SK-N-SH (cell line): ENCODE data around the gene PLOD2. TPM values are rescaled to one million over a fixed set of nuclear protein-coding genes. Genes with fewer than 3 reads are reported as not detected.

Source experiments
- CTCF ChIA-PET: fragments of 300-600, 350-600 bp; formaldehyde crosslinking; extraction: SDS; loops from one replicate; lab custom pipeline; 2021; lab: Yijun Ruan, JAX
- POLR2A ChIA-PET: fragments of 350-600 bp; sonication (Branson Sonifier 250); formaldehyde crosslinking; extraction: SDS; loops from one replicate; lab custom pipeline; 2020; ENCODE audit warnings: antibody characterized with exemption, inconsistent platforms; lab: Yijun Ruan, JAX
- DNase-seq: peaks from one replicate; pipeline ENCODE4 v3.0.0; 2012
- H2AFZ ChIP-seq: fragments of 200-600 bp; sonication (generic); 2 replicates; pipeline ENCODE4 v1.8.1; 2016; ENCODE audit warnings: antibody characterized with exemption, mild to moderate bottlenecking, low read depth
- H3F3A ChIP-seq: fragments of 200-600 bp; sonication (generic); replicated peaks from 2 replicates; pipeline ENCODE3; 2016; ENCODE audit warnings: antibody characterized with exemption, mild to moderate bottlenecking; ENCODE audit not compliant: insufficient read depth
- H3K27ac ChIP-seq, 2 experiments: fragments of 200-500 bp in 1 of 2; fragments of 200-600 bp in 1 of 2; sonication (Bioruptor generic) in 1 of 2; sonication (generic), shearing (Covaris generic) in 1 of 2; 2 replicates each; pipeline versions ENCODE4 v1.5.1 to v1.6.1; 2014 to 2016; ENCODE audit warnings: low read depth in 2 of 2, inconsistent platforms in 1 of 2, low read length in 1 of 2, mild to moderate bottlenecking in 1 of 2, mixed read lengths in 1 of 2
- H3K27me3 ChIP-seq: fragments of 200-600 bp; sonication (generic), shearing (Covaris generic); 2 replicates; pipeline ENCODE4 v1.6.1; 2016; ENCODE audit warnings: mixed run types; ENCODE audit not compliant: insufficient read depth
- H3K36me3 ChIP-seq, 2 experiments: fragments of 200-500 bp in 1 of 2; fragments of 200-600 bp in 1 of 2; sonication (Bioruptor generic) in 1 of 2; sonication (generic) in 1 of 2; replicated peaks in 1 of 2; 2 replicates each; pipeline versions ENCODE3 to v1.5.1; 2014 to 2016; ENCODE audit warnings: low read length in 1 of 2, mild to moderate bottlenecking in 1 of 2; ENCODE audit not compliant: insufficient read depth in 2 of 2, control insufficient read depth in 1 of 2
- H3K4me1 ChIP-seq, 2 experiments: fragments of 200-500 bp in 1 of 2; fragments of 200-600 bp in 1 of 2; sonication (Bioruptor generic) in 1 of 2; sonication (generic), shearing (Covaris generic) in 1 of 2; 2 replicates each; pipeline versions ENCODE4 v1.5.1 to v1.6.1; 2014 to 2016; ENCODE audit warnings: low read depth in 1 of 2, low read length in 1 of 2, mixed run types in 1 of 2; ENCODE audit not compliant: insufficient read depth in 2 of 2, control insufficient read depth in 1 of 2
- H3K4me2 ChIP-seq: fragments of 200-600 bp; sonication (generic), shearing (Covaris generic); 2 replicates; pipeline ENCODE4 v1.6.1; 2017; ENCODE audit warnings: mixed run types
- H3K4me3 ChIP-seq, 2 experiments: fragments of 200-500 bp in 1 of 2; fragments of 200-600 bp in 1 of 2; sonication (Bioruptor generic) in 1 of 2; sonication (generic), shearing (Covaris generic) in 1 of 2; 2 replicates each; pipeline versions ENCODE4 v1.5.1 to v1.8.1; 2014 to 2016; ENCODE audit warnings: low read depth in 2 of 2, inconsistent platforms in 1 of 2, low read length in 1 of 2, mild to moderate bottlenecking in 1 of 2, mixed read lengths in 1 of 2, moderate library complexity in 1 of 2
- H3K79me2 ChIP-seq: fragments of 200-600 bp; sonication (generic); 2 replicates; pipeline ENCODE4 v1.8.1; 2017; ENCODE audit warnings: mild to moderate bottlenecking; ENCODE audit not compliant: insufficient read depth
- H3K9ac ChIP-seq: fragments of 200-600 bp; sonication (generic); 2 replicates; pipeline ENCODE4 v1.6.1; 2017; ENCODE audit warnings: mixed run types
- H3K9me2 ChIP-seq: fragments of 200-600 bp; sonication (generic); 2 replicates; pipeline ENCODE4 v1.6.1; 2017; ENCODE audit warnings: mixed run types
- H3K9me3 ChIP-seq: fragments of 200-600 bp; sonication (generic); 2 replicates; pipeline ENCODE4 v1.6.1; 2017; ENCODE audit warnings: mixed run types, mild to moderate bottlenecking, moderate library complexity
- H4K20me1 ChIP-seq: fragments of 200-600 bp; sonication (generic); 2 replicates; pipeline ENCODE4 v1.6.1; 2017; ENCODE audit warnings: mild to moderate bottlenecking, mixed run types; ENCODE audit not compliant: insufficient read depth
- EP300 ChIP-seq, 2 experiments: IDR thresholded peaks; 2 replicates each; pipeline versions ENCODE4 v1.4.0 to v1.6.1; 2012; ENCODE audit warnings: borderline replicate concordance in 1 of 2, low read depth in 1 of 2, low read length in 1 of 2
- EZH2phosphoT487 ChIP-seq: fragments of 200-600 bp; sonication (generic); IDR thresholded peaks from 2 replicates; pipeline ENCODE4 v1.6.1; 2017; ENCODE audit warnings: low read depth, mixed run types, mild to moderate bottlenecking, antibody characterized with exemption, moderate library complexity, borderline replicate concordance
- FOXJ3 ChIP-seq: sonication (generic); formaldehyde crosslinking; IDR thresholded peaks from 2 replicates; pipeline ENCODE4 v1.5.1; 2020; ENCODE audit warnings: mild to moderate bottlenecking, missing genetic modification reagents
- GABPA ChIP-seq: IDR thresholded peaks from 2 replicates; pipeline ENCODE4 v1.4.0; 2012; ENCODE audit warnings: low read depth, mild to moderate bottlenecking
- JUND ChIP-seq: IDR thresholded peaks from 2 replicates; pipeline ENCODE4 v1.4.0; 2012
- MEF2A ChIP-seq: IDR thresholded peaks from 2 replicates; pipeline ENCODE4 v1.4.0; 2012; ENCODE audit warnings: low read depth, borderline replicate concordance
- MXI1 ChIP-seq: IDR thresholded peaks from 2 replicates; pipeline ENCODE4 v1.6.1; 2012; ENCODE audit warnings: mild to moderate bottlenecking, low read depth, low read length, improper control_type of control experiment
- POLR2AphosphoS5 ChIP-seq: IDR thresholded peaks from 2 replicates; pipeline ENCODE4 v1.6.1; 2012; ENCODE audit warnings: low read depth, low read length
- RAD21 ChIP-seq: IDR thresholded peaks from 2 replicates; pipeline ENCODE4 v1.6.1; 2012; ENCODE audit warnings: mild to moderate bottlenecking, low read length
- RCOR1 ChIP-seq: fragments of 150-350 bp; IDR thresholded peaks from 2 replicates; pipeline ENCODE4 v1.6.1; 2017; ENCODE audit warnings: antibody characterized with exemption, low read length
- SMC3 ChIP-seq: IDR thresholded peaks from 2 replicates; pipeline ENCODE4 v1.6.1; 2012; ENCODE audit warnings: low read depth, low read length, improper control_type of control experiment
- USF1 ChIP-seq: IDR thresholded peaks from 2 replicates; pipeline ENCODE4 v1.4.0; 2012; ENCODE audit warnings: low read depth, borderline replicate concordance
- ZBTB33 ChIP-seq: IDR thresholded peaks from 2 replicates; pipeline ENCODE4 v1.4.0; 2012; ENCODE audit warnings: low read depth, borderline replicate concordance
- WGBS: methylation state at CpG from one replicate; pipeline ENCODE4 v1.1.6; 2017; ENCODE audit warnings: low lambda C conversion rate; 5-methylcytosine and 5-hydroxymethylcytosine counted together
- polyA plus RNA-seq, 3 experiments: library from polyadenylated mRNA; depleted of rRNA; stranded (reverse); fragments of >200 nt; gene quantifications; 2 replicates each; pipeline ENCODE4 v1.2.3, GENCODE V29; 2012
- TF ChIP-seq, protein P1 (sequence below): IDR thresholded peaks from 2 replicates; pipeline ENCODE4; 2012
- TF ChIP-seq, protein P2 (sequence below): fragments of 150-350 bp; IDR thresholded peaks from 2 replicates; pipeline ENCODE4 v1.6.1; 2016; ENCODE audit warnings: mild to moderate bottlenecking, low read depth, low read length

Gene PLOD2
- polyA plus RNA-seq, 1 of the 3 experiments (the other 2 are of a cell fraction), result 0.58 TPM

DNA sequence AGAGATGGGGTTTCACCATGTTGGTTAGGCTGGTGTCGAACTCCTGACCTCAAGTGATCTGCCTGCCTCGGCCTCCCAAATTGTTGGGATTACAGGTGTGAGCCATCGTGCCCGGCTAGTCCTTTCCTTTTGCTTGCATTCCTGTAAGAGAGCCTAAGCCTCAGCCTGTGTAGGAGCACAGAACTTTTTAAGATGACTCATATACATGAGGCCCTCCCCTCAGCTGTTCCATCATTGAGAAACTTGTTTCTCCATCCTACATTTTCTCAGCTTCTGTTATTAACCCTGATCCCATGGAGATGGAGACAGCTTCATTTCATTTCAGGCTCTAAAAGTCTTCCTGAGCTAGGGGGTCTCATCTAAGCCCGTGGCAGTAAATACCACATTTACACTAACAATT is 123.3 kb downstream of the PLOD2 start (continued):
- TF ChIP-seq, protein P1, sequence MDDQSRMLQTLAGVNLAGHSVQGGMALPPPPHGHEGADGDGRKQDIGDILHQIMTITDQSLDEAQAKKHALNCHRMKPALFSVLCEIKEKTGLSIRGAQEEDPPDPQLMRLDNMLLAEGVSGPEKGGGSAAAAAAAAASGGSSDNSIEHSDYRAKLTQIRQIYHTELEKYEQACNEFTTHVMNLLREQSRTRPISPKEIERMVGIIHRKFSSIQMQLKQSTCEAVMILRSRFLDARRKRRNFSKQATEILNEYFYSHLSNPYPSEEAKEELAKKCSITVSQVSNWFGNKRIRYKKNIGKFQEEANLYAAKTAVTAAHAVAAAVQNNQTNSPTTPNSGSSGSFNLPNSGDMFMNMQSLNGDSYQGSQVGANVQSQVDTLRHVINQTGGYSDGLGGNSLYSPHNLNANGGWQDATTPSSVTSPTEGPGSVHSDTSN, result no peak
- TF ChIP-seq MXI1, result no peak
- no peak for TF ChIP-seq EP300 (IDR thresholded peaks at IDR 0.05; ENCODE audit: borderline replicate concordance in 1 of 2, low read depth in 1 of 2, low read length in 1 of 2)
- TF ChIP-seq EZH2phosphoT487, result no peak
- no peak for TF ChIP-seq MEF2A
- TF ChIP-seq, all 33 proteins: peak for 0

DNA sequence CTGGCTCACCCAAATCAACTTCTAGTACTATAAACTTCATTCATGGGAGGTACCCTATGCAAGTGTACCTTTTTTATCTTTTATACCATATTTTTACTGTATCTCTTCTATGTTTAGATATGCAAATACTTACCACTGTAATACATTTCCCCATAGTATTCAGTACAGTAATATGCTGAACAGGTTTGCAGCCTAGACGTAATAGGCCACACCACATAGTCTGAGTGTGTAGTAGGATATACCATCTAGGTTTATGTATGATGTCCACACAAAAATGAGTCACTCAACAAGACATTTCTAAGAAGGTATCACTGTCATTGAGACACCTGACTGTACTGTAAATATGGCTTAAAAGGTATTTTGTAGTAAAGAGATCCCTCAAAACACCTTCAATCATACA is 124.7 kb downstream of the PLOD2 start:
- Histone ChIP-seq H2AFZ (no peak overlapping the region), H3K9me2 (no peaks in the 10 kb centered on the region; the same call in 1 of the 2 replicates), H3F3A (no peaks in the 10 kb centered on the region), H3K27ac (no peak overlapping the region), H3K36me3 (no peaks in the 10 kb centered on the region), H3K9me3 (no peaks in the 10 kb centered on the region), H3K4me2 (no peak overlapping the region), H3K4me3 (no peak overlapping the region), H4K20me1 (no peaks in the 10 kb centered on the region), H3K9ac (no peak overlapping the region), H3K4me1 (no peaks in the 10 kb centered on the region), H3K79me2 (no peaks in the 10 kb centered on the region), H3K27me3 (no peaks in the 10 kb centered on the region)
- WGBS, result 18% methylated on average over 1 of the region's 1 CpG
- TF ChIP-seq ZBTB33, result no peak
- no peak for TF ChIP-seq JUND
- no peak for TF ChIP-seq RAD21
- no peak for TF ChIP-seq RCOR1
- TF ChIP-seq SMC3, result no peak
- no peak for TF ChIP-seq POLR2AphosphoS5
- no peak for TF ChIP-seq GABPA
- no peak for TF ChIP-seq FOXJ3
- TF ChIP-seq, protein P2, sequence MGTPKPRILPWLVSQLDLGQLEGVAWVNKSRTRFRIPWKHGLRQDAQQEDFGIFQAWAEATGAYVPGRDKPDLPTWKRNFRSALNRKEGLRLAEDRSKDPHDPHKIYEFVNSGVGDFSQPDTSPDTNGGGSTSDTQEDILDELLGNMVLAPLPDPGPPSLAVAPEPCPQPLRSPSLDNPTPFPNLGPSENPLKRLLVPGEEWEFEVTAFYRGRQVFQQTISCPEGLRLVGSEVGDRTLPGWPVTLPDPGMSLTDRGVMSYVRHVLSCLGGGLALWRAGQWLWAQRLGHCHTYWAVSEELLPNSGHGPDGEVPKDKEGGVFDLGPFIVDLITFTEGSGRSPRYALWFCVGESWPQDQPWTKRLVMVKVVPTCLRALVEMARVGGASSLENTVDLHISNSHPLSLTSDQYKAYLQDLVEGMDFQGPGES, result no peak
- no peak for TF ChIP-seq USF1
- POLR2A ChIA-PET, result no interaction called here
- DNase-seq, result no peak
- CTCF ChIA-PET, result no interaction called here
